Suppressor macrophage (primary cell): ENCODE data around the gene C3orf62.
A peak's percentile ranks its signal among the peaks of the same experiment; 100 is the strongest.

Experiments used
- DNase-seq, 4 experiments: peaks; one replicate each; pipeline ENCODE4 v3.0.0-alpha.2; 2020 to 2022
- total RNA-seq, 17 experiments: gene quantifications; one replicate each; lab custom pipeline; 2026; ENCODE audit warnings: mixed read lengths in 6 of 17, inconsistent platforms in 3 of 17; lab: John Stamatoyannopoulos, UW

C3orf62 gene
- total RNA-seq = 0.66 to 13.2 (median 9.2) reads per million in 17 experiments

- DNase-seq = peak; percentile 84 to 95 (median 90)
Observed at GRCh38 chr3:49276475-49277382, at the start of gene C3orf62. TSS of gene C3orf62 (minus strand) at chr3:49277232. CDS start at chr3:49276872, 360 bp downstream.

GRCh38 chr3:49324768-49325167 is 47.7 kb upstream of the C3orf62 start:
- no peak for DNase-seq

DNA sequence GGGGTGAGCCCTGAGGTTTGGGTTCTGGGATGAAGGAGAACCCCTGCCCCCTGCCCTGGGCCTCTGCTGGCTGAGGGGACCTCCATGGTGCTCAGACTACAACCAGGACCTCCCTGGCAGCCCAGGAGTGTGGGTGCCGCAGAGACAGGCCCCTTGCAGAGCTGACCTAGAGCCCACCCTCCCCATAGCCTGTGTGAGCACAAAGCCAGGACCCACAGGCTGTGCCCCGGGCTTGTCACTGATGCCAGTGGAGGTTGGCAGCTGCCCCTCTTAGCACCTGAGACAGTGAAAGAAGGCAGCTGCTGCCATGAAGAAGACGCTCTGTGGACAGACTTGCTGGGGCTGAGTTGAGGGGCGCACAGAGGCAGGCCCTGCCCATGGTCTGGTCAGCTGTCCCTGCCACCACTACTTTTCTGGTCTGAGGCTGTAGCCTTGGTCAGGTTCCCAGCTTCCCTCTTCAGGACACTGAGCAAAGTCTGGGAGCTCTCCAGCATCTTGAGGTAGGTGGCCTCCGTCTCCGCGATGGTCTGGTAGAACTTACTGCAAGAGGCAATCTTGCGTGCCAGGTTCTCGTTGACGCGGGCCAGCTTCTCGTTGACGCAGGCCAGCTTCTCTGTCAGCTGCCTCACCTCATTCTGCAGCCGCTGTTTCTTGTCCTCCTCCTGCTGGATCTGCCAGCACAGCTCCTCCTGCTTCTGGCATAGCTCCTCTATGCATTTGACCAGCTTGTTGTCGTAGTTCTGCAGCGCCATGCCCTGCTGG is 39.8 kb upstream of the C3orf62 start:
- DNase-seq = no peak

- peak; percentile 19 to 80 (median 58) for DNase-seq
Observed at GRCh38 chr3:49313896-49314688, 37.1 kb upstream of the C3orf62 start.

DNA sequence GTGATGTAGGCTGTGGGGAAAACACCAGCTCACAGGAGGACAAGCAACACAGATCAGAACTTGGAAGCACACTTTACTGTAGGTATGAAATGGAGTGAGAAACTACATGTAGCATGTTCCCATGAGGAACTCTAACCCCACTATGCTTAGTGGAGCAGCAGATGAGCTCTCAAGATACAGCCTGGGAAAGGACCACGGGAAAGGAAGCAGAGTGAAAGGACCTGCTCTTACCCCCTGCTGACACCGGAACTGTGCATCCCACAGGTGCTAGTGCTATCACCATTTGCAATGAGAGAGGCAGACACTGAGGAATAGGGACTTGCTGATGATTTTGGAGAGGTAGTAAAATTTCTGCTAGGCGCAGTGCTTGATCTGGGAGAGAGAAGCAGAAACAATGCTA is 34.3 kb upstream of the C3orf62 start:
- DNase-seq = no peak

GRCh38 chr3:49310677-49311076 is 33.6 kb upstream of the C3orf62 start:
- no peak for DNase-seq

DNA sequence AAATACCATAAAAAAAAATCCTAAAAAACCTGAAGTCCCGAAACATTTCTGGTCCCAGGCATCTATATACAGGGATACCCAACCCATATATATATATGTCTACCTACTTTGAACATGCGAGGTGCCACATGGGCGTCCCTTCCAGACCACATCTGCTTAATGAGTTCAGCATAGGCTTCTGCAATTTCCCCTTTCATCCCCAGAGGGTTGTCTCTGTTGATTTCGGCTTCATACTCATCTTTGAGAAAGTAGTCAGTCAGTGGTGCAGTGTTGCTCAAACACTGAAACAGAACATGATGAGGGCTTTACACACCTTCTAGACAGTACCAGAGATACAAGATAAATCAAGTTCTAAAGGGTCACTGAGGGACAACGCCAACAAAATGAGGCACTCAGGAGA is 28.6 kb upstream of the C3orf62 start:
- DNase-seq = no peak

GRCh38 chr3:49302613-49303012 is 25.6 kb upstream of the C3orf62 start:
- no peak for DNase-seq

DNA sequence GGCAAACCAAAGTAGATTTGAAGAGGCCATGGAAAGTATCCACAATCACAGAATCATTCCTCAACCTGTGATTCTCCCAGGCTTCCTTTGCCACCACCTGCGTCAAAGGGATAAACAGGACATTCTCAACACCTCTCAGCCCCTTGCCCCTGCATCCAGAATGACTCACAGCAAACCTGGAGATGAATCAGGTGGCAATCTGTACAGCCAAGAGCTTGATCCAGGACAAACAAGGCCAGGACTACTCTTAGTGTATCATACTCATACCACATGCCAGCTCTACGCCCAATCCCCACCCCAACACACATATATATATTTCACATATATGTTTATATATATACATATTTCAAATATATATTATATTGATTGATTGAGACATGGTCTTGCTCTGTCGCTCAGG is 23.6 kb upstream of the C3orf62 start:
- no peak for DNase-seq

- DNase-seq = no peak
Observed at GRCh38 chr3:49298511-49298910, 21.5 kb upstream of the C3orf62 start.

DNA sequence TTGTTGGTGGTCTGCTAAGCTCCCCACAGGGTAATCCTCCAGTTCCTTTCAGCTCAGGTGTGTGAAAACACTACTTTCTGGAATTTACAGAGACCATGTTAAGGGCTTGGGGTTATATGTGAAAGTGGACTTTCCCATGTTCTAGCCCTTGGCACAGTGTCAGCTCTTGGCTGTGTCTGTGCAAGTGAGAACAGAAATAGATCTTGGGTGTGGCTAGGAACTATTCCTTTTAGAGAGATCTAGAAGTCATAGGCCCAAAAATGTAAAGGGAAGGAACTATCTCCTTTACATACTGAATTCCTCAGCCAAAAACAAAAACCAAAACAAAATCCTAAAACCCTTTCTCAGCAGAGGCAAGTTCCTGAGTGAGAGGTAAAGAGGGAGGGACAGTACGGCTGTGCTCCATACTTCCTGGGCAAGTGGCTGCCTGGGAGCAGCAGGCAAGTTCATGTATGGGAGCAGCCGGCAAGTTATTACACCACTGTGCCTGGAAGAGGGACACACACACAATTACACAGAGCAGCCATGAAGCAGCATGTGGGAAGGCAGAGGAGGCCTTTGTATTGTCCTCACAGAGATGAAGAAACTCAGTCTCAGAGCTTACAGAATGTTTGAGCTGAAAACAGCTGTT is 19.9 kb upstream of the C3orf62 start:
- peak in 2 of 4 experiments; percentile 16 to 41 for DNase-seq

- peak; percentile 58 to 71 (median 64) for DNase-seq
Observed at GRCh38 chr3:49295489-49296058, 18.5 kb upstream of the C3orf62 start.

DNA sequence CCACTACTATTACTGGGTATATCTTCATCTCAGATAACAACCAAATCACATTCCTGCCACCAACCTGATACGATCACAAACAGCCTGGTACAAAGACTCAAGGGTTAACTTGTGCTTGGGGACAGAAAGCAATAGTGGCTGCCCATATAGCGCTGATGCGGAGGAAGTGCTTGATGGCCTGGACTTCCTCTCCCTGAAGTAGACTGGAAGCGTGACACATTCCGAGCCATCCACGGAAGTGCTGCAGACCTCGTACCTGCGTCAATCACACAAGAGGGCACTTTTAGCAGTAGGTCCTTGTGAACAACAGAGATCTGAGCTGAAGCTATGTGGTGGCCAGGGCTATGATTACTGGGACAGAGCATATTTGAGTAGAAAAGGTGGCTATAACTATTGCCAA is 17.3 kb upstream of the C3orf62 start:
- DNase-seq = no peak

GRCh38 chr3:49283997-49284396 is 7.0 kb upstream of the C3orf62 start:
- no peak for DNase-seq

DNA sequence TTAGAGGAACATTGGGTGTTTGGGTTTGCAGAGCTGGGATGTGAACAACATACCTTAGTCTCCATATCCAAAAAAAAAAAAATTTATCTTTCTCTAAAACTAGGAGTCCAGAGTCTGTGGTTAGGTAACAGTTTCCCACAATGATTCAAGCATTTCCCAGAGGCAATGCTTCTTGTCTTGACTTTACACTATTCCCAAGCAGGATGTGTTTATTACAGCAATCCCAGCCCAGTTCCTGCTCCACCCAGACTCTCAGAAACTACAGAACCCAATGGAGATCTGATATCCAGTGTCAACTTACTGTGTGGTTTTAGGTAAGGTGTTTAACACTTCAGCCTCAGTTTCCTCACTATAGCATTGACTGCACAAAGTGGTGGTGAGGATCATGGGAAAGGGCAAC is 2.3 kb upstream of the C3orf62 start:
- no peak for DNase-seq

GRCh38 chr3:49278548-49278947 is 1.5 kb upstream of the C3orf62 start:
- DNase-seq = no peak

DNA sequence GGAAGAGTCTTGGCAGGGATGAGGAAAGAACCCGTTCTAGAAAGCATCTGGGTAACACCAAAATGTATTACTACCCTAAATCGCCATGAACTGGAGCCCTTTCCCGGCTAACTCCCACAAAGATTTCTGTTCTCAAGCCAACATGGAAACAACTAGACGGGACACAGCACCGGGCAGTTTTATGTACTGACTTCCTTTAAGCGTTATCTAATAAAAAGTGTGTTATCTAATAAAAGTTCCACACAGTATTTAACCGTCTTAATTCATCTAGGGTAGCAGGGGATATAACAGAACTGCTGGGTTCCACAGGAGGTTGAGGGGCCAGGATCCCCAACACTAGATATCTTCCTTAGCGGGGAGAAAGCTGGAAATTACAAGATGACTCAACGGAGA is 347 bp upstream of the C3orf62 start:
- DNase-seq = no peak

DNA sequence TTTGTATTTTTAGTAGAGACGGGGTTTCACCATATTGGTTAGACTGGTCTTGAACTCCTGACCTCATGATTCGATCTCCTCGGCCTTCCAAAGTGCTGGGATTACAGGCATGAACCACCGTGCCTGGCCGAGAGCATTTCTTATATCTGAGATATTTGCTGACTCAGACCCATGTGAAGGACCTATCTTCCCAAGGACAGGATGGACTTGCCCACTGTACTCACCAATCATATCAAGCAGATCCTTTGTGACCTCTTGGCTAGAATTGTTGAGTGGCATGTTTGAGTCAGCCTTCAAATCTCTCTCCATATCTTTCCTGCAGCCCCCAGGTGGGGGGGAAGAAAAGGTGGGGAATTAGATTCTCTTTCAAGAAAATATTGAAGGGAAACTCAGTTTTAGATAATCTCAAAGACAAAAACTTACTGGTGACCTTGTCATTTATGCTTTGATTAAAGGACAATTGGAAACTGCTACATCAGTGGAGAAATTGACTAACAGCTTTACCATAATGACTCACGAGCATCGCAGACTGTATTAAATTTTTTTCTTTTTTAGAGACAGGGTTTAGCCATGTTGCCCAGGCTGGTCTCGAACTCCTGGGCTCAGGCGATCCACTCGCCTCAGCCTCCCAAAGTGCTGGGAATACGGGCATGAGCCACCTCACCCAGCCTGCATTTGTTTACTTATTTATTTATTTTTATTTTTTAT is 3.1 kb downstream of the C3orf62 start:
- DNase-seq = no peak

DNA sequence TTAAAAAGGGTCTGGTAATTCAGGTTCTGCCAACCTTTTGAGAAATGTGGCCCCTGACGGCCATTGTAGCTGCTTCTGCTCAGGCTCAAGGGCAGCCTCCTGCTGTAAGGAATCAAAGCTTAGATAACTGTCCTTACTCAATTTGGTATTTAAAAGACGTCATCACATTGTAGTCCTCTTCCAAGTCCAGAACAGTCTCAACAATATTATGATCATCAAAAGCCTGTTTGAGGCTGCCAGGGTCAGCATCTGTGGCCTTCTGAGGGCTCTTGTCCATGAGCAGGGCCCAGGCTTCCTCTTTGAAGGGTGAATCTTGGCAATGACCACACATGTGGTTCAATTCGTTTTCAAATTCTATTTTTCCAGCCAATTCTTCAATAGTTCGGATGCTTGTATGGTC is 6.0 kb downstream of the C3orf62 start:
- no peak for DNase-seq

DNA sequence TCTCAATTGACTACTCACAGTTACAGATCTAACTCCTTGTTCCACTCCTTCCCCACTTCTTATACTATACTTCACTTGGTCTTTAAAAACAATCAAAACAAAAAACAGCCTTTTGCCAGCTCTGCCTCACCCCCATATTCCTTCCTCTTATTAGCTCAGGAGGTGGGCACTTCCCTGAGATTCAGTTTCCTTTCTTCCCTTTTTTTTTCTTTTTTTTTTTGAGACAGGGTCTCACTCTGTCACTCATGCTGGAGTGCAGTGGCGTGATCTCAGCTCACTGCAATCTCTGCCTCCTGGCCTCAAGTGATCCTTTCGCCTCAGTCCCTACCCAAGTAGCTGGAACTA is 6.9 kb downstream of the C3orf62 start:
- peak in 2 of 4 experiments; percentile 23 to 28 for DNase-seq

DNA sequence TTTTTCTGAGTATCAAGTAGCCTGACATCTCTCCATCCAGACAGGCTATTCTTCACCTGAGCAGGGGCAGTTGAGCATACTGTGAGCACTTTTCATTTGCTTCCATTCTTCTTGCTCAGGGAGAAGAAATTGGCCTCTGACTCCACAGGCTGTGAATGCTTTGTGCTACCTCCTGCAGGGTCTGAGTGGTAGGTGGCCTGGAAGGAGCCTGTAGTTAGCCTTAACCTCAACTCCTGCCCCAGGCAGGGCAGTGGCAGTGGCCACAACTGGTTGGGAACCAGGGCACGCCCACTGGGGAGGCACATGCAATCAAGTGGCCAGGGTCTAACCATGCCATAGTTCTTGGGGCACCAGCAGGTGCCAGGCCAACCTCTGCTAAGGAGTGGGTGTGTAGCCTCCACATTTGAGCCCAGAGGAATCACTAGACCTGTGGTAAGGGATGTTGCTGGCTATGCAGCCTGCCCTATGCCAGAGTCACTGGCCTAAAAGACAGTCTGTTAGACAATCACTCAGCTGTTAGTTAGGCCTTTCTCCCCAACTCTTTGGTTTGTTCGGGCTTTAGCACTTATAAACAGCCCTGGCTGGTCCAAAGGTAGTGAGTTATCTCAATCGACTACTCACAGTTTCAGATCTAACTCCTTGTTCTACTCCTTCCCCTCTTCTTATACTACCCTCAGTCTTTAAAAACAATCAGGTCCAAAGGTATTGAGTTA is 7.4 kb downstream of the C3orf62 start:
- no peak for DNase-seq
